Measurements from ENCODE around the gene CARD14.

CARD14 gene

DNA sequence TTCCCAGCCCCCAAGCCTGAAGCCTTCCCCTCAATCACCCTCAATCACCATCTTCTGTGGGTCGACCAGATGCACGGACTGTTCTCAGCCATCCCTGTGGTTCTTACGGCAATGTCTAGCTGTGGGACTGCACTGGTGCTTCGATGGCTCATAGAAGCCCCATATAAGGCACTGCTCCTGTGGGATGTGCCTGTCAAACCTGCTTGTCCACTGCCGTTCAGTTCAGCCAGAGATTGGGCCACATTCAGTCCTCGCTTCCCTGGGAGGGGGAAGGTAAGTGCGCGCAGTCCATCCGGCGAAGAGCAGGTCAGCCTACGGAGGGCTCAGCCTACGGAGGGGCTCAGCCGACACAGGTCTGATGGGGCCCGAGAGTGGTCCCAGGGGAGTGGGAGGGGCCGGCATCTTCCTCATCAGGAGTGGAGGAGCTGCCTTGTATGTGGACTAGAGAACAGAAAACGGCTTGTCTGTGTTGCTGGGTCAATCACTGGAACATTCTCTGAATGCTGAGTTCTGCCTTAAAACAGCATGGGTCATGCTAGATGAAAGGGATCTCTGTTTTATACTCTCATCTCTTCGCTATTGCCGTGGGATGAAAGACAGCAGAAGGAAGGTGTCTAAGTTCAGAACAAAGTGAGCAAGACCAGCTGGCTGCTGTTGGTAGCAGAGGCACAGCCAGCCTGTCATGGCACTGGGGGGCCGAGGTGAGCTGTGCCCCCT, at the start of gene CARD14:
Gene CARD14 (plus strand): TSS at position 247 of the 717 bp plus-strand sequence. CDS start 11,409 bp downstream, outside the sequence.
- DNase-seq = no peak

DNA sequence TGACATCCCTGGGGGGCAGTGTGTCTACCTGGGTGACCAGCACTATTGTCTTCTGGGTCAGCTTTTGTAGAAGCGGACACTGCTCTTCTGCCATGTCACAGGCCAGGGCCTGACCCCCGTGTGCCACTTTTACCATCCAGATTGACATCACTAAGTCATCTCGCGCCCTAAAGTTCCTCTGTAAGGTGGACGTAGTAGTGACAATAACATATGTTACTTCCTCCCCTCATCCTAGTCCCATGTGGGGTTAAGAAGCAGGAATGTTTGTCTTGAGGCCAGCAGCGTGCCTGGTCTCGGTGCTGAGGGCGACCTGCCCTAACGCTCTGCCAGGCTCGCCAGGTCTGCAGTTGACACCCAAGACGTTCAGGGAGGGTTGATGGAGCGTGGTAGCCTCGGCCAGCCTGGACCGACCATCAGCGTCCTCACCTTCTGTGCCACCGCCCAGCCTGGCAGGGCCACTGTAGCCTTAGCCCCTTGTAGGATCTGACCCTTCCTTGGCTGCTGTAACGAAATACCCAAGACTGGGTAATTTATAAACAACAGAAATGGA, 47.7 kb upstream of the CARD14 start:
- DNase-seq = no peak

DNA sequence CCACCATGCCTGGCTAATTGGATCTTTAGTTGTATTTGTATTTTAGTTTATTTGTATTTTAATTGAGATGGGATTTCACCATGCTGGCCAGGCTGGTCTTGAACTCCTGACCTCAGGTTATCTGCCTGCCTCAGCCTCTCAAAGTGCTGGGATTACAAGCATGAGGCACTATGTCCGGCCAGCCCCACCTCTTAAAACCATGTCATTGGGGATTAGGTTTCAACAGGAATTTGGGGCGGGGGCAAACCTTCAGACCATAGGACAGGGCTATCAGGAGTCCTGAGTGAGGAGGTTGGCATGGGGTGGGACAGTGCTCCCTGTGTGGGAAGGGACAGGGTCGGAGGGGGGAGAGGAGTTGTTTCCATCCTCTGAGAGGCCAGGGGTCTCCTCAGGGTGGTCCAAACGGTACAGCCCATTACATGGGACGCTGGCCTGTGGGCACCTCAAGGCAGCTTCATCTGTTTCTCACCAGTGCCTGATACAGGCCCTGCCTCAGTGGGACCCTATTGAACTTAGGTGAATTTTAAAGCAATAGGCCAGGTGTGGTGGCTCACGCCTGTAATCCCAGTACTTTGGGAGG, 46.8 kb upstream of the CARD14 start:
- no peak for DNase-seq

DNA sequence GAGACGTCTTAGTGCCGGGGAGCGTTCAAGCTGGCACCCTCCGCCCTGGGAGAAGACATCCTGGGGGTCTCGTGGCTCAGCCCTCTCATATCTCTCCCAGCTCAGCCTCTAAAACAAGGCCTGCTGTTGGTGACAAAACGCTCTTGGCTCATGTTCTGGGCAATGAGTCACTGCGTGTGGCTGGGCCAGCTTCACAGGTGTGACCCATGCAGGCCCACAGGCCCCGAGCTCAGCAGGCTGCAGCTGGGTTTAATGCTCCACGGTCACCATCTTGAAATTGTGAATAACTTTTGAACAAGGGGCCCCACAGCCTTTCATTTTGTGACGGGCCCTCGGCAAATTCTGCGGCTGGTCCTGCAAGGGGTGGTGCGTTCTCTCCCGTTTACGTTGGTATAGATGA, 46.0 kb upstream of the CARD14 start:
- no peak for DNase-seq

DNA sequence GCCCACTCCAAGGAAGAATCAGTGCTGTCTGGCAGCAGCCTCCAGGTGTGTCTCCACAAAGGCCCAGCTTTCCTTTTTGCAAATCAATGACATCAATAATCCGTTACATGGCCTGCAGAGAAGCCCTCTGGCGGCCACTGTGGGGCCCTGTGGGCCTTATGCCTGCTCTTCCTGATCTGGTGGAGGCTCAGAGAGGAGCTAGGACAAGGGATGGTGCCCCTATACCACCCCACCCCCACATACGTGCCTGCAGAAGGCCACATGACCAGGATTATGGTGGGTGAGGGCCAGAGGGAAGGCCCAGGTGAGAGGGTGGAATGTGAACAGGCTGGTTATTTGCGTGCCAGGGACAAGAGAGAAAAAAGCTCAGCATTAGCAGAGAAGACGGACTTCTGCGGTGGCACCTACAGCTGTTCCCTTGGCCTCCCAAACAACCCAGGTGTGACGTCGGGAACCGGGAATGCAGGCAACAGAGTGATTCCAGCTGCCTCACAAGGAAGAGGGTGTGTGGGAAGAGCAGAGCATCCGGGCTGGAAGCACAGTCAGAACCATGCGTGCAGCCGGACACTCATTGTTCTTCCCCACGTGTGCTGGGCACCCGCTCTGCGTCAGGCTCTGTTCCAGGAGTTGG, 45.4 kb upstream of the CARD14 start:
- DNase-seq = peak; percentile 38

DNA sequence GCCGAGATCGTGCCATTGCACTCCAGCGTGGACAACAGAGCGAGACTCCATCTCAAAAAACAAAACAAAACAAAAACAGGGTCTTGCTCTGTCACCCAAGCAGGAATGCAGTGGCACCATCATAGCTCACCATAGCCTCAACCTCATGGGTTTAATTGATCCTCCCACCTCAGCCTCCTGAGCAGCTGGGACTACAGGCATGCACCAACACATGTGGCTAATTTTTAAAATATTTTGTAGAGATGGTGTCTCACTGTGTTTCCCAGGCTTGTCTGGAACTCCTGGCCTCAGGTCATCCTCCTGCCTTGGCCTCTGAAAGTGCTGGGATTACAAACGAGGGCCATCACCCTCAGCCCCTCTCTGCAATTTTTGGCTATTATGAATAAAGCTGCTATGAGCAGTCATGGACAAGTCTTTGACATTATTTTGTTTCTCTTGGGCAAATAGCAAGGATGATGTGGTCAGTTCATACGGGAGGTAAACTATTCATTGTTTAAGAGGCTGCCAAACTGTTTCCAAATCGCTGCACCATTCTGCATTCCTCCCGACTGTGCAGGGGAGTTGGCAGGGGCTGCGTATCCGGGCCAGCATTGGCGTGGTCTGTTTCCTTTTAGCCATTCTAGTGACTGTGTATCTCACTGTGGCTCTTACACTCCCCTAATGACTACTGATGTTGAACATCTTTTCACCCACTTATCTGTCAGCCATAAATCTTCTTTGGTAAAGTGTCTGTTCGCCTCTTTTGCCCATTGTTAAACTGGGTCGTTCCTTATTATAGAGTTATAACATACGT, 44.0 kb upstream of the CARD14 start:
- no peak for DNase-seq

DNA sequence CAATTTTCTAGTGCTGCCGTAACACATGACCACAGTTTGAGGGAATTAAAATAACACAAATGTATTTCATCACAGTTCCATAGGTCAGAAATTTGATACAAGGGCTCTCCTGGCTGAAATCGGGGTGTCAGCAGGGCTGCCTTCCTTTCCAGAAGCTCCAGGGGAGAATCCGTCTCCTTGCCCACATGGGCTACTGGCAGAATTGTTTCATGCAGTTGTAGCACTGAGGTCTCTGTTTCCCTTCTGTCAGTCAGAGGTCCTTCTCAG, 43.4 kb upstream of the CARD14 start:
- no peak for DNase-seq

DNA sequence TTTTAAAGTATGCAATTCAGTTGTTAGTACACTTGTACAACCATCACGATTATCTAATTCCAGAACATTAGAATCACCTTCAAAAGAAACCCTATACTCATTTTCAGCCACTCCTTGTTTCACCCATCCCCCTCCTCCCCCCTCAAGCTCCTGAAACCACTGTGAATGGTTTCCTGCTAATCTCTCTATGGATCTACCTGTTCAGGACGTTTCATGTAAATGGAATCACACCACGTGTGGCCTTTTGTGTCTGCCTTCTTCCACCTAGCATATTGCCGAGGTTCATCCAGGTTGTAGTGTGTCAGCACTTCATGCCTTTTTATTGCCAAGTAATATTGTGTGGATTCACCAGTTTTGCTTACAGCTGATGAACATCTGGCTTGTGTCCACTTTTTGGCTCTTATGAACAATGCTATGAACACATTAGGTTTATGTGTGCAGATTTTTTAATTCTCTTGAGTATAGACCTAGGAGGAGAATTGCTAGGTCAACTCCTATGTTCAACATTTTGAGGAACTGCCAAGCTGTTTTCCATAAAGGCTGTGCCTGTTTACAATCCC, 40.7 kb upstream of the CARD14 start:
- no peak for DNase-seq

DNA sequence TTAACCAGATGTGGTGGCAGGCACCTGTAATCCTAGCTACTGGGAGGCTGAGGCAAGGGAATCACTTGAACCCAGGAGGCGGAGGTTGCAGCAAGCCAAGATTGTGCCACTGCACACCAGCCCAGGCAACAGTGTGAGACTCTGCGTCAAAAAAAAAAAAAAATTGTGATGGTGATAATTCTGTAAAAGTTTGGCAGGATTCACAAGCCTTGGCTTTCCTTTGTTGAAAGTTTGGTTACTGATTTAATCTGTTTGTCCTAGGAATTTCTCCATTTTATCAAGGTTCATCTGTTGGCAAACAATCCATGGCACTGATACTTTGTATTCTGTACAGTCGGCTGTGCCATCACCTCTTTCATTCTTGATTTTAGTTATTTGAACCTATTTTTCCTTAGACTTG, 38.8 kb upstream of the CARD14 start:
- DNase-seq = no peak

DNA sequence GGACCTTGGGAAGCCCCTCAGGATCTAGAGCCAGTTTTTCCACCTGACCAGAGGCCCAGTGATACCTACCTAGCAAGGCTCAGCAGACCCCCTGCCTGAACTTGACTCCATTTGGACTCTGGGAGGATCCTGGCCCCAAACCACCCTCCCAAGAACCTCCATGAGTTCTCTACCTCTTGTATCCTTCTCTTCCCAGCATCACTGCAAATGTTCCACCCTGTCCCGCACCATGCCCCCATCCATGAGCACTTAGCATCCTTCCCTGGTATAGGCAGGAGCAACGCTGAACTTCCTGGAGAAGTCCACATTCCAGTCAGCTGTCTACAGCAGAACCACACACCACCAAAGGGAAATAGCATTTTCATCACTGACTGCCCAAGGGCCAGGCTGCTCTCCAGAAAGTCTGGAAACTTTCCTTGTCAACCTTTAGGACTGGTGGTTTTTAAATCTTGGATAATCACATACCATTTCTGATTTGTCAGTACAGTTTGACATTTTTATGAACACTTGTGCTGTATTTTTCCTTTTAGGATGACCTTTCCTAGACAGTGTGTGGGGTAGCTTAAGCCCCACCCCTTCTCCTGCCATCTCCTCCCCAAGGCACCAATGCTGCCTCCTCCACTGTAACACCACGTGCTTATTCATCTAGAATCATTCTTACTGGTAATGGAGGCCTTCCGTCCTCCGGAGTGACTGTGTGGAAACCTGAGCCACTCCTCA, 36.8 kb upstream of the CARD14 start:
- no peak for DNase-seq

DNA sequence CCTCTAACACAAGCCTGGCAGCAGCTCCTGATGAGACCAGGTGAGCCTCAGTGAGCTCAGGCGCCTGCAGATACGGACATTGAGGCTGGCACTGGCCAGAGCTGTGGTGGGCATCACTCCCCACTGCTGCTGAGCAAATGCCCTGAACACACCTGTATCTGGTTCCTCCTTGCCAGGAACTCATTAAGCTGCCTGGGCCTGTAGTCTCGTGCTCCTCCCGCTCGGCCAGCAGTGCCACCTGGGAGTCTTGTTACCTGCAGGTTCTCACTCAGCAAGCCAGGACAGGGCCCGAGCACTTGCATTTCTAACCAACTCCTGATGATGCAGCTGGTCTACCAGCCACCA, 36.2 kb upstream of the CARD14 start:
- no peak for DNase-seq

DNA sequence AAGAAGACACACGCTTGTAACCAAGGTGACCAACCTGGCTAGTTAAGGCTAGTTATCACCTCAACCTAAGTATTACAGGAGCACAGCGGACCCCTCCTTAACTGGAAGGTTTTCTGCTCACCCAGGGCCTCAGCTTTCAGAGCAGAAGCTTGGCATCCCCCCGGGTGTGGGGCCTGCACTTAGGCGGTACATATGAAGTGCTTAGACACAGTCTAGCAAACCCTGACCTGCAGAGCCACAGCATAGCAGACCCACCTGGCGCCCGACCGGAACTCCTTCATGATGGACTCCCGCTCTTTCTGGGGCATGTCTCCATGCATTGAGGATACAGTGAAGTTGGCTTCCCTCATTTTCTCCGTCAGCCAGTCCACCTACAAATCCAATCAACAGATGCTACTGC, 32.7 kb upstream of the CARD14 start:
- DNase-seq = no peak

DNA sequence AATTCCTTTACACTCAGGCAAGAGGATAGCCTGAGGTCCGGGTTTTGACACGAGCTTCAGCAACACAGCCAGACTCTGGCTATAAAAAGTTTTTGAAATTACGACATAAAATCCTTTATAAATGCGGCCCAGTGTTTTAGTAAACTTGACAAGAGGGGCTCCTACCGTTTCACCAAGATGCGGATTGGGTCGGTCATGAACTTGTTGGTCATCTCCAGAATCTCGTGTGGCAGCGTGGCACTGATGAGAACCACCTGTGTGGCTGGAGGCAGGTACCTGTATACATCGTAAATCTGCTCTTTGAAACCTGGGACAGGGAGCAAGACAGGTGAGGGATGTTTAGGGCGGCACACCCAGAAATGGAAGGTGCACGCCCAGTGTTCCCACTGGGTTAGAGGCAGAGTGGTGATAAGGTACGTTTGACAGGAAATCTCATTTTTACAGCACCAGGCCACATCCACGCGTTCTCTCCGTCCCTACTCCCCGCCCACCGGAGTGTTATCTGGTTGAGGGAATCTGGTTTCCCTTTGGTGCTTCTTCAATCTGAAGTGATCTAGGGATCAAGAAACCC, 30.9 kb upstream of the CARD14 start:
- DNase-seq = no peak

DNA sequence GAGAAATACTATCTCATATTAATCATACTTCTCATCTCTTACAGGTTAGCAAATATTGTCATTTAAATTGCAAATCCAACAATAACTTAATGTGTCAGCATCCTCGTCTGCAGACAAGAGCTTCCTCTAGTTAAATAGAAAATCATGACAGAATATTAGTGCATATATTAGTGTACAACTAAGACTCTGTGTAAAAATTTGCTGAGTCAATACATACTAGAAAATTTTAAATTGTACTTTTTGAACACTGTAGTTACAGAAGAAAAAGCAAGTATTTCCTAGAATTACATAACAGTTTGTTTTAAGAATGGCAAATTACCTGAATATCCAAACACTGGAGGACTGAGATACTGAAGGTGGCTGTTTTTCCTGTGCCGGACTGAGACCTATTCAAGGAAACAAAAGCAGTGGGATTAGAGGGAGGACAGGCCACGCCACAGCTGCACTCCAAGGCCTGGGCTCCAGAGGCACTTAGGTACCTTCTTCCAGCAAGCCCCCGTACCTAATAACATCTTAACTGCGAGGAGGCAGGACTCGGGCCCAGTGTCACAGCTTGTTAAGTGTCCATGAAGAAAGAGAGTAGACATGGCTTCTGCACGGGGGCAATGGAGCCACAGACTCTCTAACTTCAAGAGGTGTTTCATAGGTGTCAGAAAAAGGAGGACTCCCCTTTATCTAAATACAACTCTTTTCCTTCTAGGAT, 28.2 kb upstream of the CARD14 start:
- no peak for DNase-seq

DNA sequence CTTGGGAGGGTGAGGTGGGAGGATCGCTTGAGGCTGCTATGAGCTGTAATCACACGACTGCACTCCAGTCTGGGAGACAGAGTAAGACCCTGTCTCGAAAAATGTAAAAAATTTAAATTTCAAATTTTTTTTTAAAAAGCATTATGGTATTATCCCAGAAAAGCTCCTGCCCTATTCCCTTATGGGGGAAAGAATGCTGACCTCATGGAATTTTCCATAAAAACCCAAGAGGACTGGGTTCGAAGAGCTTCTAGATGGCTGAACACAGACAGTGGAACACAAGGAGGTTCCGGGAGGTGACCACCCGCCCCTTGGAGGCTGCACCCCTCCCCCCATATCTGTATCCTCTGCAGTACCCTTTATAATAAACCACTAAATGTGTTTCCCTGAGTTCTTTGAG, 26.9 kb upstream of the CARD14 start:
- no peak for DNase-seq

DNA sequence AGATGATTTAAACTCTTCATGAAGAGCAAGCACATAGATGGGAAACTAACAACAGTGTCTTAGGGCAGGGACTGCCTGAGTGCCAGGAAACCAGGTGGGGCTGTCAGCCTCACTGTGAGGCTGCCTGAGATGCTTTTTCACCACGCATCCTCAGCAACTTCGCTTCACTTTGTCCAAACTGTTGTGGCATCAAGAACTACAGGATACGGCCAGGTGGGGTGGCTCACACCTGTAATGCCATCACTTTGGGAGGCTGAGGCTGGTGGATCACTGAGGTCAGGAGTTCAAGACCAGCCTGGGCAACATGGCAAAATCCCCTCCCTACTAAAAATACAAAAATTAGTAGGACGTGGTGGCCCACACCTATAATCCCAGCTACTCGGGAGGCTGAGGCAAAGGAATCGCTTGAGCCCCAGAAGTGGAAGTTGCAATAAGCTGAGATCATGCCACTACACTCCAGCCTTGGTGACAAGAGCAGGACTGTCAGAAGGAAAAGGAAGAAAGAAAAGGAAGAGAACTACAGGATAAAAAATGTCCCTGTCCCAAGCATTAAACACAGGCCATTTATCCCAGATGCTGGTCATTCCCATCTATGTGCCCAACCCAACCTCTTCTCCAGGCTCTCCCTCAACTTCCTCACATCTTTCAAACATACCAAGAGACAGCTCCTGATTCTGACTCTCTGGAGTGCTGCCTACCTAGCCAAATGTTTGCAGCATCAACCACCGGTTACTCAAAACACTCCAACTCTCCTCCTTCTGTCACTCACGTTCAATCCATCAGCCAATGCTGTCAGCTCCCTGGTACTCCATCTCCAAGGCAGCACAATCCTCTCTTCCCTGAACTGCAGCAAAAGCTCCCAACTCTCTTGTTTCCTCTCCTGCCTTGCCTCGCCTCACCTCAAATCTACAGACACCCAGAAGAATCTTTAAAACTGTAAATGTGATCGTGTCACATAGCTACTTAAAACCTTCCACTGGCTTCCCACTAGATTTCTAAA, 24.5 kb upstream of the CARD14 start:
- DNase-seq = no peak

DNA sequence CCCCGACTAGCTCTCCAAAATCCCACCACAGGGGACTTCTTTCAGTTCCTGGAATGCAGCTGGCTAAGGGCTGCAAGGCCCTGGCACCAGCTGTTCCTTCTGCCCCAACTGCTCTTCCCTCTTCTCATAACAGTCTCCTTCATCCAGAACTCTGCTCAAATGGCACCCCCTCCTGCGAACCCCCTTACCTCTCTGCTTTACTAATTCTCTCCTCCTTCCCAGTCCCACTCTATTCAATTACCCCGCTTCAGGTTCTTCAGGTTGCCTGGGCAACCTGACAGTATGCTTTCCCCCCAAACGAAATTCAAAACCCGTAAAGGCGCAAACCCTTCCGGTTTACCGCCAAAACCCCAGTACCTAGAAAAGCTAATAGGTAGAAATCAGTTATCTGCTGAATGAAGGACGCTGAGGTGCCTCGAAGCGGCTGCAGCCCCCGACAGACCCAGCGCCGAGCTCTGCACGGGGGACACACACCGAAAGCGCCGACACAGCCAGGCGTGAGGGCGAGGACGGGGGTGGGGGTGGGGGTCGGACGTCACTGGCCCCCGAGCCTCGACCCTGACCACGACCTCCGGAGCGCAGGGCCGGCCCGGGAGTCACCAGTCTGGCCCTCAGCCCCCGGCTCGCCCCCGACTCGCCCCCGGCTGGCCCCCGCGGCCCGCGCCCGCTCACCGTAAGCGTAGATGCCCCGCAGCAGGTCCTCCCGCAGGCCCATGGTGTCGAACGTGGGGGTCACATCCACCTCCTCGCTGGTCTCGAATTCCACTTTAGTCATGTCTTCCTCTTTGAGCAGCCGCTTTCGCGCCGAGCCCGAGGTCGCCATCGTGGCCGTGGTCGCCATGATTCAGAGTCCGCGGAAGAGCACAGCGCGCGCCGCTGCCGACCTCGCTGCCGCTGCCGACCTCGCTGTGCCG, 23.5 kb upstream of the CARD14 start:
- peak; percentile 46 for DNase-seq

DNA sequence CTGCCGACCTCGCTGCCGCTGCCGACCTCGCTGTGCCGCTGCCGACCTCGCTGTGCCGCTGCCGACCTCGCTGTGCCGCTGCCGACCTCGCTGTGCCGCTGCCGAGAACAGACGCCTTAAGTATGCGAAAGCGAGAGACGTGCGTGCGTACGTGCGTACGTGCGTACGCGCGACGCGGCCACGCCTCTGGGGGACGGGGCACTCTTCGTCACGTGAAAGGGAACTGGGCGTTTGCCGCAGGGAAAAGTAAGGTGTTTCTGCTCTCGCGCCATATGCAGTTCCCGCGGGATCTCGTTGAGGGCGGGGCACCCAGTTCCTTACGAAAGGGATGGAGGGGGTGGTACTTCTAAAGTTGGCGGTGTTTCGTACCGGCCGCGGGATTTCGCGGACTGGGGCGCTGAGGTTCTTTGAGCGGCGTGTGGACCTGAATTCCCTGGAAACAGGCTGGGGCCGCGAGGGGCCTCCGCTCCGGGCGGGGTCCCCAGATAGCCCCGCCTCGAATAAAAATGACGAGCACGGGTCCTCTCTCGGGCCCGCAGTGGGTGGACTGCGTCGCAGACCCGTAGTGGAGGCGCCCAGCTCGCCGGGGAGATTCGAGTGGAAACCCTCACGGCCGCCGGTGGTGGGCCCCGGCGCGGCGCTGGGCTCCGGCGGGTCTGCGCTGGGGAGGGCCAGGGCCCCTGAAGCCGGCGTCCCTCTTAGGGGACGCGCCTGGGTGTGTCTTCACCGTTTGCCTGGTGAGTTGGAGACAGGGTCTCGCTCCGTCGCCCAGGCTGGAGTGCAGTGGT, 22.6 kb upstream of the CARD14 start, which contains the start of gene EIF4A3:
Gene EIF4A3 (minus strand): TSS at position 94 of the 788 bp plus-strand sequence. CDS start 167 bp downstream, outside the sequence.
- DNase-seq = peak; percentile 99

All from OCI-M1 (cell line).